DND-41 (cell line): ENCODE data around the gene YPEL5.

ENCODE experiments used
- CTCF ChIP-seq: IDR thresholded peaks from 2 replicates; pipeline ENCODE4 v1.5.1; 2012; ENCODE audit warnings: borderline replicate concordance, low read length, moderate library complexity, mild to moderate bottlenecking; ENCODE audit not compliant: poor library complexity, severe bottlenecking; ENCODE audit errors: extremely low read depth
- EZH2 ChIP-seq: IDR thresholded peaks from 3 replicates; pipeline ENCODE4 v1.6.1; 2012; ENCODE audit warnings: borderline replicate concordance, low read depth, mild to moderate bottlenecking, moderate library complexity, low read length, inconsistent platforms; ENCODE audit not compliant: severe bottlenecking

- TF ChIP-seq EZH2 (no peak), CTCF (no peak)
These were observed 40.3 kb upstream of the YPEL5 start for GRCh38 chr2:30106543-30106942.
